Testis (tissue), 3 donors: ENCODE data around the gene LRRC56. TPM values are rescaled to one million over a fixed set of nuclear protein-coding genes. Genes with fewer than 3 reads are reported as not detected.
A peak's percentile ranks its signal among the peaks of the same experiment; 100 is the strongest.

Source experiments
- DNase-seq: peaks from one replicate; pipeline ENCODE4 v3.0.0-alpha.2; 2019
- H3K27ac ChIP-seq, 2 donors: fragments of 200-600 bp; sonication (generic); one replicate each; pipeline ENCODE4 v1.5.1; 2019
- H3K27me3 ChIP-seq: fragments of 200-600 bp; sonication (generic); one replicate; pipeline ENCODE4 v1.5.1; 2019
- H3K36me3 ChIP-seq: fragments of 200-600 bp; sonication (generic); one replicate; pipeline ENCODE4 v1.5.1; 2017; ENCODE audit warnings: low read depth; ENCODE audit errors: missing control alignments
- H3K4me1 ChIP-seq: fragments of 200-600 bp; sonication (generic); one replicate; pipeline ENCODE4 v1.5.1; 2019
- H3K4me3 ChIP-seq, 2 donors: fragments of 200-600 bp; sonication (generic); one replicate each; pipeline ENCODE4 v1.5.1; 2017 to 2019
- H3K9me3 ChIP-seq: fragments of 200-600 bp; sonication (generic); one replicate; pipeline ENCODE4 v1.5.1; 2017
- POLR2A ChIP-seq: fragments of 450-650 bp; IDR thresholded peaks from one replicate; pipeline ENCODE4 v1.6.1; 2017; ENCODE audit warnings: antibody characterized with exemption, mild to moderate bottlenecking, moderate library complexity
- WGBS, 2 donors: methylation state at CpG; one replicate each; pipeline ENCODE4 v1.1.5; 2018; 5-methylcytosine and 5-hydroxymethylcytosine counted together
- intact Hi-C: fragments of 100-400 bp; cut with DNase I; formaldehyde crosslinking; loops from one replicate; pipeline ENCODE4 v1.15.1; 2023; ENCODE audit warnings: low total_unique reads
- polyA plus RNA-seq: library from polyadenylated mRNA; stranded (reverse); fragments of 350-450 nt; fragmentation: Illumina TruSeq; extraction: RNeasy Lipid Tissue Mini Kit (QIAGEN cat#74804); gene quantifications from one replicate; pipeline ENCODE4 v1.2.3, GENCODE V29; 2014; ENCODE audit warnings: low read depth, low replicate concordance; ENCODE audit not compliant: insufficient read depth
- total RNA-seq, 2 donors: library from RNA; depleted of rRNA; stranded (reverse); fragments of >200 nt; gene quantifications; one replicate each; pipeline ENCODE4 v1.2.3, GENCODE V29; 2016
- TF ChIP-seq, protein P1 (sequence below), 3 experiments: fragments of 450-650 bp in 2 of 3; fragments of 200-600 bp in 1 of 3; sonication (generic) in 1 of 3; IDR thresholded peaks; one replicate each; pipeline ENCODE4 v1.5.1; 2016 to 2019; ENCODE audit warnings: antibody characterized with exemption in 3 of 3, mild to moderate bottlenecking in 2 of 3, moderate library complexity in 1 of 3

Gene LRRC56
- total and polyA plus RNA-seq, 3 donors from 2014 or later: 11.6 to 23.5 (median 22.2) TPM

DNA sequence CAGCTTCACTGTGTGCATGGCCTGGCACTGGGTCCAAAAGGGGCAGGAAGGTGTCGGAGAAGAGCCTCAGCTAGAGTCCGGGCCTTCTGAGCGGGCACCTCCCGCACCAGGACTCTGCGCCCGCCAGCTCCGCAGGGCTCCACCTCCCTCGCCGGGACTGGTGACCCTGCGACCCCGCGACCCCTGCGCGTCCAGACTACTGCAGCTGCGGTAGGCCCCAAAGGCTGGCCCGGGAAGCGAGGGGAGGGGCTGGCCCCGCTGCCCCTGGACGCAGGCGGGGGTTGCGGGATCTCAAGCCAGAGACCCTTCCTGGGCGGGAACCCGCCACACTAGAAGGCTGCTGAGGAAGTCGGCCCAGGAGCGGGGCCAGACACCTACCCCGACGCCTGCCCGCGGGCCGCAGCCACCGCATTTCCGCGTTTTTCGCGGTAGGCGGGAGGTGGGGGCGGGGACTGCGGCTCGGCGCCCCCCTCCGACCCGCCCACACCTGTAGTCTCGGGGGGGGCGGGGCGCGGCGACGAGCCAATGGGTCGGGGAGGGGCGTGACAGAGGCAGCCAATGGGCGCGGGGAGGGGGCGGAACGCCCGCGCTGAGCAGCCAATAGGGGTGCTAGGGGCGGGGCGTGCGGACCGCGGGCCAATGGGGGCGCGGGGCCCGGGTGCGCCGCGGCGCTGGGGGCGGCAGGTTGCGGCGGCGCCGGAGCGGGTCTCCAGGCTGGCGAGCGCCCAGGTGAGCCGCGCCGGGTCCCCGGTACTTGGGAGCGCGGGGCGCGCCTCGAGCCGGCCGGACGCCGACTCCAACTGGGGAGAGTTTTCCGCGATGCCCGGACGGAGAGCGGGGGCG is 23.2 kb downstream of the LRRC56 start, which contains the start of the genes LMNTD2 and RASSF7:
LMNTD2 (minus strand) TSS at position 434 of the 843 bp plus-strand sequence; CDS start at position 412, 22 bp downstream.
RASSF7 (plus strand) TSS at position 666 of the 843 bp plus-strand sequence. CDS start 799 bp downstream, outside the sequence.
- 4% methylated on average over 57 of the region's 95 CpGs; no CpG with 5 or more reads in 1 of the 2 donors for WGBS, 2 donors
- Histone ChIP-seq H3K4me1 (no peaks in the 10 kb centered on the region), H3K9me3 (no peaks in the 10 kb centered on the region), H3K4me3 (peak within 1 kb of the TSS; percentile 67 to 69), H3K27me3 (no peaks in the 10 kb centered on the region), H3K36me3 (no peaks in the 10 kb centered on the region), H3K27ac (peak within 1 kb of the TSS in 1 of 2 donors; percentile 19)
- peak; percentile 94 for DNase-seq
- TF ChIP-seq POLR2A: no peak
- TF ChIP-seq, protein P1, sequence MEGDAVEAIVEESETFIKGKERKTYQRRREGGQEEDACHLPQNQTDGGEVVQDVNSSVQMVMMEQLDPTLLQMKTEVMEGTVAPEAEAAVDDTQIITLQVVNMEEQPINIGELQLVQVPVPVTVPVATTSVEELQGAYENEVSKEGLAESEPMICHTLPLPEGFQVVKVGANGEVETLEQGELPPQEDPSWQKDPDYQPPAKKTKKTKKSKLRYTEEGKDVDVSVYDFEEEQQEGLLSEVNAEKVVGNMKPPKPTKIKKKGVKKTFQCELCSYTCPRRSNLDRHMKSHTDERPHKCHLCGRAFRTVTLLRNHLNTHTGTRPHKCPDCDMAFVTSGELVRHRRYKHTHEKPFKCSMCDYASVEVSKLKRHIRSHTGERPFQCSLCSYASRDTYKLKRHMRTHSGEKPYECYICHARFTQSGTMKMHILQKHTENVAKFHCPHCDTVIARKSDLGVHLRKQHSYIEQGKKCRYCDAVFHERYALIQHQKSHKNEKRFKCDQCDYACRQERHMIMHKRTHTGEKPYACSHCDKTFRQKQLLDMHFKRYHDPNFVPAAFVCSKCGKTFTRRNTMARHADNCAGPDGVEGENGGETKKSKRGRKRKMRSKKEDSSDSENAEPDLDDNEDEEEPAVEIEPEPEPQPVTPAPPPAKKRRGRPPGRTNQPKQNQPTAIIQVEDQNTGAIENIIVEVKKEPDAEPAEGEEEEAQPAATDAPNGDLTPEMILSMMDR (IDR thresholded peaks at IDR 0.05): no peak
- intact Hi-C loops: no loop called here

DNA sequence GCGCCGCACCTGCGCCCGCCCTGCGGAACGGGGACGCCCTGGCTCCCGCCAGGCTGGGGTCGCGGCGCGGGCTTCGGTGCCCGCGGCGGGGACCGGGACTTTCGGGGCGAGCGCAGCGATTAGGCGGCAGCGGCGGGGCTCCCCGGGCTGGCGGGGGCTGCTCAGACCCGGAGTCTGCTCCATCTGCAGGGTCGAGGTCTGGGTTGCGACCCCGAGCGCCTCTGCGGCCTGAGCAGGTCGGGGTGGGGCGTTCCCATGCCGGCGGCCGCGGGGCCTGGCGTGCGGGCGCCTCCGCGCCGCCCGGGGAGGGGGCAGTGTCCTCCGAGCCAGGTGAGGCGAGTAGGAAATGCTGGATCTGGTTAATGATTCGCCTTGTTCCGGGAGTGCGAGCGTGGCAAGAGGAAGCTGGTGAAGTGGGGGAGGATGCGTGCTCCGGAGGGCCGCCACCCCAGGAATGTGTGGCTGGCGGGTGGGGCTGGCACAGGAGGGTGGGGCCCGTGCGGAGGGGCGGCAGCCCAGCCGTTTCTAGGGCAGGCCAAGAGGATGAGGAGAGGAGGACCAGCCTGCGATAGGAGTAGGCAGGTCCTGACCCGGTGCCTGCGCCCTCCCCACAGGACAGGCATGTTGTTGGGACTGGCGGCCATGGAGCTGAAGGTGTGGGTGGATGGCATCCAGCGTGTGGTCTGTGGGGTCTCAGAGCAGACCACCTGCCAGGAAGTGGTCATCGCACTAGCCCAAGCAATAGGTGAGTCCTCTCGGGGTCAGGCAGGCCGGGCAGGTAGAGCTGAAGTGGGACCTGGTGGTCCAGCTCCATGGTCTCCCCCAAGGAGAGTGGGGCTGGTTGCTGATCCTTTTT is 24.0 kb downstream of the LRRC56 start:
- H3K9me3 ChIP-seq: no peaks in the 10 kb centered on the region
- H3K36me3 ChIP-seq: no peaks in the 10 kb centered on the region
- 3 to 9% methylated on average over 6 to 65 of the region's 67 CpGs for WGBS, 2 donors
- peak; percentile 40 for DNase-seq
- no peaks in the 10 kb centered on the region for H3K27me3 ChIP-seq
- H3K4me1 ChIP-seq: no peaks in the 10 kb centered on the region
- peak overlapping the region; percentile 67 to 69 for H3K4me3 ChIP-seq
- TF ChIP-seq POLR2A: no peak
- TF ChIP-seq, protein P1 (IDR thresholded peaks at IDR 0.05): no peak
- no peak overlapping the region for H3K27ac ChIP-seq
- intact Hi-C loops: no loop called here

DNA sequence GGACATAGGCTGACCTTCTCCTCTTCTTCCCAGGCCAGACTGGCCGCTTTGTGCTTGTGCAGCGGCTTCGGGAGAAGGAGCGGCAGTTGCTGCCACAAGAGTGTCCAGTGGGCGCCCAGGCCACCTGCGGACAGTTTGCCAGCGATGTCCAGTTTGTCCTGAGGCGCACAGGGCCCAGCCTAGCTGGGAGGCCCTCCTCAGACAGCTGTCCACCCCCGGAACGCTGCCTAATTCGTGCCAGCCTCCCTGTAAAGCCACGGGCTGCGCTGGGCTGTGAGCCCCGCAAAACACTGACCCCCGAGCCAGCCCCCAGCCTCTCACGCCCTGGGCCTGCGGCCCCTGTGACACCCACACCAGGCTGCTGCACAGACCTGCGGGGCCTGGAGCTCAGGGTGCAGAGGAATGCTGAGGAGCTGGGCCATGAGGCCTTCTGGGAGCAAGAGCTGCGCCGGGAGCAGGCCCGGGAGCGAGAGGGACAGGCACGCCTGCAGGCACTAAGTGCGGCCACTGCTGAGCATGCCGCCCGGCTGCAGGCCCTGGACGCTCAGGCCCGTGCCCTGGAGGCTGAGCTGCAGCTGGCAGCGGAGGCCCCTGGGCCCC is 24.8 kb downstream of the LRRC56 start:
- TF ChIP-seq, protein P1 (IDR thresholded peaks at IDR 0.05): no peak
- TF ChIP-seq POLR2A: no peak
- H3K27me3 ChIP-seq: no peaks in the 10 kb centered on the region
- no peaks in the 10 kb centered on the region for H3K36me3 ChIP-seq
- H3K9me3 ChIP-seq: no peaks in the 10 kb centered on the region
- intact Hi-C loops: no loop called here
- H3K4me1 ChIP-seq: no peaks in the 10 kb centered on the region
- no peak overlapping the region for H3K27ac ChIP-seq
- WGBS, 2 donors: 90 to 95% methylated on average over 11 to 29 of the region's 29 CpGs
- no peak overlapping the region for H3K4me3 ChIP-seq
- DNase-seq: no peak

DNA sequence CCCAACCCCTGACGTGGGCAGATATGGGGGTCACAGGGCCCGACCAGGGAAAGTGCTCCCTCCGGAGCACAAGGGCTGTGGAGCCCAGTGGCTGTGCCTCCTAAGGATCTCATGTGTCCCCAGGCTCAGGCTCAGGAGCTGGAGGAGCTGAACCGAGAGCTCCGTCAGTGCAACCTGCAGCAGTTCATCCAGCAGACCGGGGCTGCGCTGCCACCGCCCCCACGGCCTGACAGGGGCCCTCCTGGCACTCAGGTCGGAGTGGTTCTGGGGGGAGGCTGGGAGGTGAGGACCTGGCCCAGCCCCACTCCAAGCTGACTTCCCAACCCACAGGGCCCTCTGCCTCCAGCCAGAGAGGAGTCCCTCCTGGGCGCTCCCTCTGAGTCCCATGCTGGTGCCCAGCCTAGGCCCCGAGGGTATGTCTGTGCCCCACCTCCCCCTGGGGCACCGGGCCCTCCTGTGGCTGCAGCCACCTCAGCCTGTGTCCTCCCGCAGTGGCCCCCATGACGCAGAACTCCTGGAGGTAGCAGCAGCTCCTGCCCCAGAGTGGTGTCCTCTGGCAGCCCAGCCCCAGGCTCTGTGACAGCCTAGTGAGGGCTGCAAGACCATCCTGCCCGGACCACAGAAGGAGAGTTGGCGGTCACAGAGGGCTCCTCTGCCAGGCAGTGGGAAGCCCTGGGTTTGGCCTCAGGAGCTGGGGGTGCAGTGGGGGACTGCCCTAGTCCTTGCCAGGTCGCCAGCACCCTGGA is 25.9 kb downstream of the LRRC56 start:
- H3K4me3 ChIP-seq: no peak overlapping the region
- TF ChIP-seq POLR2A: no peak
- TF ChIP-seq, protein P1 (IDR thresholded peaks at IDR 0.05): no peak
- H3K4me1 ChIP-seq: peaks cover 6% of the 10 kb centered on the region
- no peak overlapping the region for H3K27ac ChIP-seq
- H3K9me3 ChIP-seq: no peaks in the 10 kb centered on the region
- WGBS, 2 donors: 93 to 100% methylated on average over 4 to 16 of the region's 18 CpGs
- intact Hi-C loops: no loop called here
- no peaks in the 10 kb centered on the region for H3K27me3 ChIP-seq
- no peak for DNase-seq
- no peaks in the 10 kb centered on the region for H3K36me3 ChIP-seq
